HepG2 (cell line): ENCODE data around the gene ECHS1. TPM values are rescaled to one million over a fixed set of nuclear protein-coding genes. Genes with fewer than 3 reads are reported as not detected.

Experiments
- CREB1 ChIP-seq, 2 experiments: fragments of 450-650 bp in 1 of 2; IDR thresholded peaks; 2 replicates each; pipeline ENCODE4 v1.6.1; 2016 to 2017; ENCODE audit warnings: control low read depth in 1 of 2, mild to moderate bottlenecking in 1 of 2, missing compliant biosample characterization in 1 of 2, missing genetic modification characterization in 1 of 2
- CREBL2 ChIP-seq: sonication (generic); formaldehyde crosslinking; IDR thresholded peaks from 2 replicates; pipeline ENCODE4 v1.8.1; 2023; ENCODE audit warnings: missing genetic modification reagents, mild to moderate bottlenecking, borderline replicate concordance
- KMT2B ChIP-seq: IDR thresholded peaks from 2 replicates; pipeline ENCODE4 v1.6.1; 2016; ENCODE audit warnings: missing genetic modification reagents, missing compliant biosample characterization
- LRRFIP1 ChIP-seq: sonication (generic); formaldehyde crosslinking; conservative IDR thresholded peaks from 2 replicates; pipeline ENCODE4 v1.4.0; 2020; ENCODE audit warnings: missing genetic modification reagents
- MIER3 ChIP-seq: IDR thresholded peaks from 2 replicates; pipeline ENCODE4 v1.6.1; 2016; ENCODE audit warnings: missing compliant biosample characterization, borderline replicate concordance
- MTF1 ChIP-seq: sonication (generic); formaldehyde crosslinking; IDR thresholded peaks from 2 replicates; pipeline ENCODE4 v1.5.0; 2020; ENCODE audit warnings: missing genetic modification reagents
- MXI1 ChIP-seq: IDR thresholded peaks from 3 replicates; pipeline ENCODE4 v1.6.1; 2012; ENCODE audit warnings: low read depth, low read length, inconsistent platforms, borderline replicate concordance
- PAX8 ChIP-seq: sonication (generic); formaldehyde crosslinking; IDR thresholded peaks from 2 replicates; pipeline ENCODE4 v1.8.0; 2022; ENCODE audit warnings: mild to moderate bottlenecking, missing genetic modification reagents, borderline replicate concordance
- PREB ChIP-seq: sonication (generic); formaldehyde crosslinking; IDR thresholded peaks from 2 replicates; pipeline ENCODE4 v1.4.0; 2020; ENCODE audit warnings: missing genetic modification reagents
- REST ChIP-seq, 2 experiments: IDR thresholded peaks; 2 replicates each; pipeline ENCODE4 v1.6.1; 2011 to 2012; ENCODE audit warnings: low read length in 2 of 2, borderline replicate concordance in 1 of 2, low read depth in 1 of 2, mild to moderate bottlenecking in 1 of 2, moderate library complexity in 1 of 2
- RXRA ChIP-seq: sonication (generic); formaldehyde crosslinking; IDR thresholded peaks from 2 replicates; pipeline ENCODE4 v1.5.1; 2020; ENCODE audit warnings: missing genetic modification reagents
- SALL2 ChIP-seq: sonication (generic); formaldehyde crosslinking; IDR thresholded peaks from 2 replicates; pipeline ENCODE4 v1.8.1; 2023; ENCODE audit warnings: mild to moderate bottlenecking, missing genetic modification reagents, inconsistent platforms
- SATB2 ChIP-seq: sonication (generic); formaldehyde crosslinking; IDR thresholded peaks from 2 replicates; pipeline ENCODE4 v1.5.0; 2020; ENCODE audit warnings: missing genetic modification reagents
- THAP7 ChIP-seq: sonication (generic); formaldehyde crosslinking; IDR thresholded peaks from 2 replicates; pipeline ENCODE4 v1.8.1; 2023; ENCODE audit warnings: mild to moderate bottlenecking, missing genetic modification reagents
- ZBTB1 ChIP-seq: sonication (generic); formaldehyde crosslinking; IDR thresholded peaks from 2 replicates; pipeline ENCODE4 v1.4.0; 2020; ENCODE audit warnings: missing genetic modification reagents, borderline replicate concordance
- ZNF367 ChIP-seq: sonication (generic); formaldehyde crosslinking; IDR thresholded peaks from 2 replicates; pipeline ENCODE4 v1.4.0; 2020; ENCODE audit warnings: missing genetic modification reagents, borderline replicate concordance
- ZNF496 ChIP-seq: sonication (generic); formaldehyde crosslinking; IDR thresholded peaks from 2 replicates; pipeline ENCODE4 v1.8.1; 2023; ENCODE audit warnings: mild to moderate bottlenecking, moderate library complexity, missing genetic modification reagents; ENCODE audit not compliant: insufficient replicate concordance
- ZNF746 ChIP-seq: sonication (generic); formaldehyde crosslinking; IDR thresholded peaks from 2 replicates; pipeline ENCODE4 v1.8.0; 2022; ENCODE audit warnings: mild to moderate bottlenecking, missing genetic modification reagents
- ZNF761 ChIP-seq: sonication (generic); formaldehyde crosslinking; conservative IDR thresholded peaks from 2 replicates; pipeline ENCODE4 v1.4.0; 2020; ENCODE audit warnings: mild to moderate bottlenecking, missing genetic modification reagents
- polyA plus RNA-seq, 8 experiments: library from polyadenylated mRNA; depleted of rRNA in 3 of 8; stranded (reverse) in 7 of 8; unstranded in 1 of 8; fragments of >200 nt; fragmentation: Illumina TruSeq in 4 of 8; extraction: Trizol in 4 of 8; gene quantifications; 2 replicates each; pipeline versions ENCODE4 v1.2.1 to v1.2.3, GENCODE V29; 2011 to 2016; ENCODE audit warnings: low read depth in 4 of 8, missing spikeins in 1 of 8, mixed read lengths in 1 of 8; ENCODE audit not compliant: insufficient read depth in 1 of 8
- total RNA-seq, 5 experiments: library from RNA; depleted of rRNA; stranded (reverse); fragments of >200 nt; fragmentation: Illumina TruSeq; extraction: Trizol; gene quantifications; 2 replicates each; pipeline ENCODE4 v1.2.3, GENCODE V29; 2016; ENCODE audit warnings: low read depth in 1 of 5

ECHS1 gene
- total and polyA plus RNA-seq, 2 of the 13 experiments (the other 11 are each of a cell fraction or from before 2014, with no cell fraction given): 32.7 to 195 TPM

- TF ChIP-seq PREB (no peak), MTF1 (no peak), REST (IDR thresholded peaks at IDR 0.05; ENCODE audit: borderline replicate concordance in 1 of 2, low read depth in 1 of 2, low read length in 2 of 2) (no peak; a peak in 1 of 4 replicates), ZNF496 (CRISPR knock-in tag) (no peak), PAX8 (CRISPR knock-in tag) (0 out of 2 replicates have a peak, but pooled peaks have one; percentile 59), RXRA (CRISPR knock-in tag) (peak; percentile 83), MIER3 (CRISPR knock-in tag) (no peak), CREB1 (IDR thresholded peaks at IDR 0.05) (no peak), CREB1 (CRISPR knock-in tag; IDR thresholded peaks at IDR 0.05) (no peak), THAP7 (CRISPR knock-in tag) (no peak), ZNF746 (CRISPR knock-in tag) (peak; percentile 62; the same call in 1 of the 2 replicates), SATB2 (CRISPR knock-in tag) (0 out of 2 replicates have a peak, but pooled peaks have one; percentile 52), ZNF367 (no peak), ZBTB1 (CRISPR knock-in tag) (no peak), SALL2 (CRISPR knock-in tag) (peak; percentile 61; the same call in 1 of the 2 replicates), CREBL2 (CRISPR knock-in tag) (peak; percentile 26; the same call in 1 of the 2 replicates), KMT2B (no peak), ZNF761 (no peak), MXI1 (peak; percentile 46; the same call in 1 of the 3 replicates), LRRFIP1 (no peak)
Measured at GRCh38 chr10:133378251-133379096, 5.3 kb upstream of the ECHS1 start (continued).
